Raji (cell line): ENCODE results near the gene ZG16.

Experiments used
- POLR2A ChIP-seq: IDR thresholded peaks from 2 replicates; pipeline ENCODE4 v1.6.1; 2011; ENCODE audit warnings: low read depth, low read length, control low read depth; ENCODE audit not compliant: insufficient read depth

Gene ZG16

GRCh38 chr16:29825145-29826044 is 47.3 kb downstream of the ZG16 start:
- TF ChIP-seq POLR2A = peak; percentile 14; the same call in 1 of the 2 replicates

GRCh38 chr16:29826342-29826695 is 48.3 kb downstream of the ZG16 start:
- no peak for TF ChIP-seq POLR2A

GRCh38 chr16:29830774-29831173 is 52.7 kb downstream of the ZG16 start:
- TF ChIP-seq POLR2A = no peak

GRCh38 chr16:29831490-29831889 is 53.4 kb downstream of the ZG16 start:
- TF ChIP-seq POLR2A = no peak
